GM21528 (cell line): Measurements from ENCODE around the gene TRANK1.
A peak's percentile ranks its signal among the peaks of the same experiment; 100 is the strongest.
"Not testable (repeated sequence)": the region's sequence is repeated elsewhere in the genome, so short reads cannot be mapped to it uniquely, and the experiment has no call there.

ENCODE experiments used
- ATAC-seq: cut with Tn5 transposase; IDR thresholded peaks from one replicate; pipeline ENCODE4 v1.9.1; 2021; ENCODE audit warnings: mild to moderate bottlenecking, moderate library complexity; ENCODE audit not compliant: unreplicated experiment, low FRiP score

The TRANK1 gene

DNA sequence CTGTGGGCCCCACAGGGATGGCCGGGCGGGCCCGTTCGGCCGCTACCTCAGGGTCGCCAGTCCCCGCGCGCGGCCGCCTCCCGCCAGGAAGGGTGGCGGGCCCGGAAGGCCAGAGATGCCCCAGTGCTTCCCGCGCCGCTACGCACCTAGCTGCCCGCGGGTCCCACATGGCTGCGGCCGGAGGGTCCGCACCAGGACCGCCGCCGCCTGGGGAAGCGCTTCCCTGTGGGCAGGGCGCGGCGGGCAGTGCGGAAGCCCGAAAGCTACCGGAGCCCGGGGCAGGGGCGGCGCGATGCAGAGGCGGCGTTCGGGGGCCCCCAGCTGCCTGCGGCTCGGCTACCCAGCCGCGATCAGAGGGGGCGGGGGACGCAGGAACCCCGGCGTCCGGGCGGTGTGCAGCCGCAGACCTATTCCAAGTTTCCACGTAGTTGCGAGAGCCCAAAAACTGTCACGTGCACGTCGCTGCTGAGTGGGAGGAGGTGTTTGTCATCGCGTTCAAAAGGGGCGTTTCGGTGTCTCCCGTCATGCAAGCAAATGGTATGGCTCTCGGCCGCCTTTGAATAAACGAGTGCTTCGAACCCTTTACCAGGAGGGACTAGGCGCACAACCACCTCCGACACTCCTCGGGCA is at the start of gene TRANK1:
TRANK1 (minus strand) TSS at position 414 of the 630 bp plus-strand sequence; CDS start at position 169, 245 bp downstream.
- peak; percentile 77 for ATAC-seq

DNA sequence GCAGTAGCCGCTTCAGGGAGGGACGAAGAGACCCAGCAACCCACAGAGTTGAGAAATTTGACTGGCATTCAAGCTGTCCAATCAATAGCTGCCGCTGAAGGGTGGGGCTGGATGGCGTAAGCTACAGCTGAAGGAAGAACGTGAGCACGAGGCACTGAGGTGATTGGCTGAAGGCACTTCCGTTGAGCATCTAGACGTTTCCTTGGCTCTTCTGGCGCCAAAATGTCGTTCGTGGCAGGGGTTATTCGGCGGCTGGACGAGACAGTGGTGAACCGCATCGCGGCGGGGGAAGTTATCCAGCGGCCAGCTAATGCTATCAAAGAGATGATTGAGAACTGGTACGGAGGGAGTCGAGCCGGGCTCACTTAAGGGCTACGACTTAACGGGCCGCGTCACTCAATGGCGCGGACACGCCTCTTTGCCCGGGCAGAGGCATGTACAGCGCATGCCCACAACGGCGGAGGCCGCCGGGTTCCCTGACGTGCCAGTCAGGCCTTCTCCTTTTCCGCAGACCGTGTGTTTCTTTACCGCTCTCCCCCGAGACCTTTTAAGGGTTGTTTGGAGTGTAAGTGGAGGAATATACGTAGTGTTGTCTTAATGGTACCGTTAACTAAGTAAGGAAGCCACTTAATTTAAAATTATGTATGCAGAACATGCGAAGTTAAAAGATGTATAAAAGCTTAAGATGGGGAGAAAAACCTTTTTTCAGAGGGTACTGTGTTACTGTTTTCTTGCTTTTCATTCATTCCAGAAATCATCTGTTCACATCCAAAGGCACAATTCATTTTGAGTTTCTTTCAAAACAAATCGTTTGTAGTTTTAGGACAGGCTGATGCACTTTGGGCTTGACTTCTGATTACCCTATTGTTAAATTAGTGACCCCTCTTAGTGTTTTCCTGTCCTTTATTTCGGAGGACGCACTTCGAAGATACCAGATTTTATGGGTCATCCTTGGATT is 48.8 kb upstream of the TRANK1 start, which contains the start of gene MLH1:
MLH1 (plus strand) TSS at position 193 of the 958 bp plus-strand sequence; CDS start at position 223, 30 bp downstream.
- ATAC-seq: peak; percentile 96

DNA sequence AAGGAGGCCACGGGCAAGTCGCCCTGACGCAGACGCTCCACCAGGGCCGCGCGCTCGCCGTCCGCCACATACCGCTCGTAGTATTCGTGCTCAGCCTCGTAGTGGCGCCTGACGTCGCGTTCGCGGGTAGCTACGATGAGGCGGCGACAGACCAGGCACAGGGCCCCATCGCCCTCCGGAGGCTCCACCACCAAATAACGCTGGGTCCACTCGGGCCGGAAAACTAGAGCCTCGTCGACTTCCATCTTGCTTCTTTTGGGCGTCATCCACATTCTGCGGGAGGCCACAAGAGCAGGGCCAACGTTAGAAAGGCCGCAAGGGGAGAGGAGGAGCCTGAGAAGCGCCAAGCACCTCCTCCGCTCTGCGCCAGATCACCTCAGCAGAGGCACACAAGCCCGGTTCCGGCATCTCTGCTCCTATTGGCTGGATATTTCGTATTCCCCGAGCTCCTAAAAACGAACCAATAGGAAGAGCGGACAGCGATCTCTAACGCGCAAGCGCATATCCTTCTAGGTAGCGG is 48.0 kb upstream of the TRANK1 start, which contains the start of gene EPM2AIP1:
EPM2AIP1 (minus strand) TSS at position 326 of the 520 bp plus-strand sequence; CDS start at position 272, 54 bp downstream.
- ATAC-seq: peak; percentile 89

DNA sequence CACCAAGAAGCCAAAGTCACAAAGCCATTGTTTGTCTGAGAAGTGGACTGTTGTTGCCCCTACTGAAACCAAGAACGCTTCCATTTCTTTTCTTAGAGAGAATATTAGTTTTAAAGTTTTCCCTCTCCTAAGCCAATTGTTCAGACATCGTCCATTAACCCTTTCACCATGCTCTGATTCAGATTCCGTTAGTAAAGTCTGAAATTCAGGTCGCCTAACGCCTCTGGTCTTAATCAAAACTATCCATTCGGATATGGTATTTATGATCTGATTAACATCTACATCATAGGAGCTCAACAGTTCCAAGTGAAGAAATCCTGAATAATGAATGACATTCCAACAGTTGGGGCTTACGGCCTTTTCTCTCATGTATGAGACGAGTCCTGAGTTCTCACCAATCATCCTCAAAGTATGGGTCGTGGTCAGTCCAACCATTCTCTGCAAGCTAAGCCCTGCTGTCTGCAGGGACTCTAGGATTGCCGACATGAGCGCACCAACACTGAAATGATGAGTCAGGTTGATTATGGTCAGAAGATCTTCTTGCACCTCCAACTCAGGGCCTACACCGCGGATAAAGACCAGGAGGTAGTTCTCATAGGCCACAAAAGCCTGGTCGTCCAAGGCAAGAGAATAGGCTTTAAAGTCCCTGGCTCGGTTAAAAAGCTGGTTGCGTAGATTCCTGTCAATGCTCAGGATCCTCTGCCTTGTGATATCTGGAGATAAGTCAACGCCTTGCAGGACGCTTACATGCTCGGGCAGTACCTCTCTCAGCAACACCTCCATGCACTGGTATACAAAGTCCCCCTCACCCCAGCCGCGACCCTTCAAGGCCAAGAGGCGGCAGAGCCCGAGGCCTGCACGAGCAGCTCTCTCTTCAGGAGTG is 47.3 kb upstream of the TRANK1 start:
- no peak for ATAC-seq

DNA sequence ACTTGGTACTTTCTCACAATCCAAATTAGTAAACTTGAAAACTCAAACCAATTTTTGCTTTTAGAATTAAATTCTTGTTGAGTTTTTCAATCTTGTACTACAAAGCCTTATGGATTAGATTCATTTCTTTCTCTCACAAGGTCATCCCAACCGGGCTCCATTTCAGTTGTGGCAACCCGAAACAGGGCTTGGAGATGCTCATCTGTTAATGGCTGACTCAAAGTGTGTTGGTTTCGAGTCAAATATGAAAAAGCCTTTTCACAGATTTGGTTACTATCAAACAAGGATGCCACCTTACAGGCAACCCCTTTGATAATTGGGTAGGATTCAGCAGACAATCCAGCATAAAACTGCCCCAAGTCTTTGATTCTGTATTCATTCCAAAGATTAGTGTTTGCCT is 46.3 kb upstream of the TRANK1 start:
- ATAC-seq: no peak

DNA sequence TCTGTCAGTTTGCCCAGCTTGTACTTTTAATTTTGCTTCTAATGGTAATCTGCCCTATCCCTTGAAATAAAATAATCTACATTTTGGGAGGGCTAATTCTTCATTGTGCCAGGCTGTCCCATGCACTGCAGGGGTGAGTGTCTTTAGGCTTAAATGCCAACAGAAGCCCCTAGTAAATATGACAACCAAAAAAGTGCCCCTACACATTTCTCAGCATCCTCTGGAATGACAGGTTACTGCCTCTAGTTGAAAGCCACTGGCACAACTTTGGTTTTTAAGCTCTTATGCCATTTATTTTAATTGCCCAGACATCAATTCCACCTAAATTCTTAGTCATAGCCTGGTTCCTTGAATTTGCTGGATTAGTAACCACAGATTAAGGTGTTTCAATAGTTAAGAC is 44.7 kb upstream of the TRANK1 start:
- ATAC-seq: no peak

DNA sequence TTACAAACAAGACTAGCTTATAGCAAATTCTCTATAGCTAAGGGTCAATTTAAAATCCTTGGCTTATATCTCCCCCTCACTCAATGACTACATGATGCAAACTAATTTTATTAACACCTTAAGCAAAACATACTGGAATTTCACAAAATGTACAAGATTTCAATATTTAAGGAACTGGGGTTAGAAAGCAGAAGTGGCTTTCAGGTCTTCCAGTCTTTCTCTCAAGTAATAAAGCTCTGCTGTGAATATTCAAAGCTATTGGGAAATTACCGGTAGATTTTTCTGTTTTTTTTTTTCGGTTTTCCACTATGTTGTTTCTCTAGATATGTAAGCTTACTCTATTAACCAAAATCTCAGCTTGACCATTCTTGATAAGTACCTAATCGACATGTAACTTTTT is 44.2 kb upstream of the TRANK1 start:
- ATAC-seq: no peak

DNA sequence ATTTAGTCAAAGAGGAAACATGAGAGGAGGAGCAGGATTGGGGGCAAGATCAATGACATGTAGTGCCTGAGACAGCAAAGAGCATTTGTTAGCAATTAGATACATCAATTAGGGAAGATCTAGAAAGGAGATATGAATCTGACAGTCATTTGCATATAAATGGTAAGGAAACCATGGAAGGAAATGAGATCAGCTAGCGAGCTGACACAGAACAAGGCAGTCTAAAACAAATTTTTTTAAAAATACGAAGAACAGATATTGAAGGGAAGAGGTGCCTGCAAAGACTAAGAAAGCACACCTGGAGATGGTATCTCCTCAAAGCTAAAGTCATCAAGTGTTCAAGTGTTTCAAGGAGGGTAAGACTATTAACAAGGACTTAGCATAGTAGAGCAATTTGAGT is 43.5 kb upstream of the TRANK1 start:
- ATAC-seq: no peak

DNA sequence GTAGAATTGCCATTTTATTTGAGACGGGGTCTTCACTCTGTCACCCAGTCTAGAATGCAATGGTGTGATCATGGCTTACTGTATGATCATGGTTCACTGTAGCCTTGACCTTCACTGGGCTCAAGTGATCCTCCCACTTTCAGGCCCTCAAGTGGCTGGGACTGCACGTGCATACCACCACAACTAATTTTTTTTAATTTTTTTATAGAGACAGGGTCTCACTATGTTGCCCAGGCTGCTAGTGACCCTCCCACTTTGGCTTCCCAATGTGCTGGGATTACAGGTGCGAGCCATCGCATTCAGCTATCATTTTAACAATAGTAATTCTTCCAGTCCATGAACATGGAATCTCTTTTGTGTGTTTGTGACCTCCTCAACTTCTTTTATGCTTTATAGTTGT is 36.2 kb upstream of the TRANK1 start:
- no peak for ATAC-seq

DNA sequence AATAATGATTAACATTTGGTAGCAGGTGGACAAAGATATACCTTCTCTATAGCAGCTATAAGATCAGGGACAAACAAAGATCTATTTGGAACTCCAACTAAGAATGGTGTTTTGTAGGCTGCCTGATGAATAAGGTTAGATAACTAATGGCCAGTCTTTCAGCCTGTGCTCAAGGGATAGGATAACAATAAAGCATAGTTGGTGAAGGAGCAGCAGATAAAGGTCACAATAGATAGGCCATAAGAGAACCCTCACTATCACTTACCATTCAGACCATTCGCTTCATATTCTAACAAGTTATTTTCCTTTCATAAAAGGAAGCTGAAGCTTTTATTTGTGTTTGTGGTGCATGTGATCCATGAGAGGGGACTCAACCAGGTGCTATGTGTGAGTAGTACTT is 28.3 kb upstream of the TRANK1 start:
- ATAC-seq: no peak

DNA sequence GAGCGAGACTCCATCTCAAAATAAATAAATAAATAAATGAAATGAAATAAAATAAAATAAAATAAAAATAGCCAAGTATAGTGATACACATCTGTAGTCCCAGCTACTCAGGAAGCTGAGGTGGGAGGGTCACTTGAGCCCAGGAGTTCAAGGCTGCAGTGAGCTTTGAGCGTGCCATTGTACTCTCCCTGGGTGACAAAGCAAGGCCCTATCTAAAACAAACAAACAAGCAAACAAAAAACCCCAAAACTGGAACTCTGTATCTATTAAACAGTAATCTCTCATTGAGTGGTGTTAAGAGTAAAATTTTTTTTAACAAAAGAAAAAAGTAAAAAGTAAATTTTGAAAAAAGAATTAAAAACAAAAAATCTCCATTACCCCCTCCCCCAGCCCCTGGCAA is 27.3 kb upstream of the TRANK1 start:
- ATAC-seq: no peak

DNA sequence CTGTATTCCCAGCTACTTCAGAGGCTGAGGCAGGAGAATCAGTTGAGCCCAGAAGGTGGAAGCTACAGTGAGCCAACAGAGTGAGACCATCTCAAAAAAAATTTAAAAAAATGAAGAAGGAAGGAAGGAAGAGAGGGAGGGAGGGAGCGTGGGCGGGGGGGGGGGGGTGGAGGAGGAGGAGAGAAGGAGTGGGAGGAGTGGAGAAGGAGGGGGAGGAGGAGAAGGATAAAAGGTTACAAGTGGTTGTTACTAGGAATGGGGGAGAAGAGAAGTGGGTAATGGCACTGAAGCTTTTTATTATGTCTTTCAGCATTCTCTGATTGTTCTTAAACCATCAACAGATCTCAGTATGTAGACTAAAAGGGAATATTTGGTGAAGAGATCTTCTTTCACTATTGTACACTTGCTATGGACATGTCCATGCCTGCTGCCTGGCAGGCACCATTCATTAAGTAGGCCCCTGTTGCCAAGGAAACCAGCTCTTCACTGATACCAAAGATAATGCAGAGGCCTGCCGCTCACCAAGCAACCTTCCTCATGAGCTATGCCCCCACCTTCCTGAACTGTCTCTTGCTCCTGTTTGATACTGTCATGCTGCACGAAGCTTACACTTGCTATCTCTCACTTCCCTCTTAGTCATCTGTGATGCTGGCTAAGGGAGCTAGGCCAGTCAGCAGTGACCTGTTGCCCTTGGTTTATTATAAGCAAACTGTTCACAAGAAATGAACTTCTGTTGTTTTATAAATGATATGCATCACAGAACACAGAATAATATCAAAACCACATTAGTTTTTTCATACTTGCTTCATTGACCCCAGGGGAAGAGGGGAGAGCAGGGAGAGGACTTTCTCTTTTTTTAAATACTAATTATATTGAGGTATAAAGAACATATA is 24.9 kb upstream of the TRANK1 start:
- peak; percentile 96 for ATAC-seq

DNA sequence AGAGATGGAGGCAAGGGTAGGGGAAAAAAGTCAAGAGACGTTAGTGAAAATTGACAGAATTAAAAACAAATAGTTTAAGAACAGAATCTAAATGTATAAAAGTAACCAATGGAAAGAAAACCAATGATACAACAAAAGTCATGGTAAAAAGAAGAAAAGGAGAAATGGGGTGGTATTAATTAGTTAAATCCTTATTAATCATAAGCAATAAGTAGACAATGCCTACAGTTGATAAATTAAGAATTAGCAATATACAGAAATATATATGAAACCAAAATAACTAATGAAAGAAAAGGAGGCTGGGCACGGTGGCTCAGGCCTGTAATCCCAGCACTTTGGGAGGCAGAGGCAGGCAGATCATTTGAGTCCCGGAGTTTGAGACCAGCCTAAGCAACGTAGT is 24.2 kb upstream of the TRANK1 start:
- ATAC-seq: no peak

DNA sequence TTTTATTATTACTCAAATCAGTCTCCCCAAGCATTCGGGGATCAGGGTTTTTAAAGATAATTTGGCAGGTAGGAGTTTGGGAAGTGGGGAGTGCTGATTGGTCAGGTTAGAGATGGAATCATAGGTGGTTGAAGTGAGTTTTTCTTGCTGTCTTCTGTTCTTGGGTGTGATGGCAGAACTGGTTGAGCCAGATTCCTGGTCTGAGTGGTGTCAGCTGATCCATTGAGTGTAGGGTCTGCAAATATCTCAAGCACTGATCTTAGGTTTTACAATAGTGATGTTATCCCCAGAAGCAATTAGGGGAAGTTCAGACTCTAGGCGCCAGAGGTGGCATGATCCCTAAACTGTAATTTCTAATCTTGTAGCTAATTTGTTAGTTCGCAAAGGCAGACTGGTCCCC is 20.6 kb upstream of the TRANK1 start:
- ATAC-seq: no peak

DNA sequence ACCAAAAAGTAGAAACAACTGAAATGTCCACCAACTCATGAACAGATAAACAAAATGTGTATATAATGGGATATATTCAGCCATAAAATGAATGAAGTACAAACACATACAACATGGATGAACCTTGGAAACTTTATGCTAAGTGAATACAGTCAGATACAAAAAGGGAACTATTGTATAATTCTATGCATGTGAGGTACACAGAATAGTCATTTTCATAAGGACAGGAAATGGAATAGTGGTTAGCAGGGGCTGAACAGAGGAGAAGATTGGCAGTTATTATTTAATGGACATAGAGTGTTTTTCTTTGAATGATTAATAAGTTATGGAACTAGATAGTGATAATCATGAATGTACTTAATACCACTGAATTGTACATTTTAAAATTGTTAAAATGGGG is 20.0 kb upstream of the TRANK1 start:
- ATAC-seq: no peak

DNA sequence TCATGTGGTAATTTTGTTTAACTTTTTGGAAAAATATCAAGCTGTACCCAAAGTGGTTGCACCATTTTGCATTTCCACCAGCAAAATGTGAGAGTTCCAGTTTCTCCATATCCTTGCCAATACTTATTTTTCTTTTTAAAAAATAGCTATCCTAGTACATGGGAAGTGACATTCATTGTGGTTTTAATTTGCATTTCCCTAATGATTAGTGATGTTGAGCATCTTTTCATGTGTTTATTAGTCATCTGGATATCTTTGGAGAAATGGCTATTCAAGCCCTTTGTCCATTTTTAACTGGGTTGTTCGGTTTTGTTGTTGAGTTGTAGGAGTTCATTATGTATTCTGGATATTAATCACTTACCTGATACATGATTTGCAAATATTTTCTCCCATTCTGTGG is 19.5 kb upstream of the TRANK1 start:
- no peak for ATAC-seq

DNA sequence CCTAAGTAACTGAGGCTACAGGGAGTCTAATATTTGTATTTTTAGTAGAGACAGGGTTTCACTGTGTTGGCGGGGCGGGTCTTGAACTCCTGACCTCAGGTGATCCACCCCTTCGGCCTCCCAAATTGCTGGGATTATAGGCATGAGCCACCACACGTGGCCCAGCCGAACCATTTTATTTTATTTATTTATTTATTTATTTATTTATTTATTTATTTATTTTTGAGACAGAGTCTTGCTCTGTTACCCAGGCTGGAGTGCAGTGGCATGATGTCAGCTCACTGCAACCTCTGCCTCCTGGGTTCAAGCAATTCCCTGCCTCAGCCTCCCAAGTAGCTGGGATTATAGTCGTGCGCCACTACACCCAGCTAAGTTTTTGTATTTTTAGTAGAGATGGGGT is 18.2 kb upstream of the TRANK1 start:
- ATAC-seq: not testable (repeated sequence)

DNA sequence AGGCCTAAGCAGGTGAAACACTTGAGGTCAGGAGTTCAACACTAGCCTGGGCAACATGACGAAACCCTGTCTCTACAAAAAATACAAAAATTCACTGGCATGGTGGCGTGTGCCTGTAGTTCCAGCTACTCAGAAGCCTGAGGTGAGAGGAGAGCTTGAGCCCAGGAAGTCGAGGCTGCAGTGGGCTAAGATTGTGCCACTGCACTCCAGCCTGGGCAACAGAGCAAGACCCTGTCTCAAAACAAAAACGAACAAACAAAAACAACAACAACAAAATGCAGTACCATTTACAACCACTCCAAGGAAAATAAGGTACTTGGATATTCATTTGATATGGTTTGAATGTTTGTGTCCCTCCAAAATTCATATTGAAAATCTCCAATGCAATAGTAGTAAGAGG is 15.6 kb upstream of the TRANK1 start:
- no peak for ATAC-seq

DNA sequence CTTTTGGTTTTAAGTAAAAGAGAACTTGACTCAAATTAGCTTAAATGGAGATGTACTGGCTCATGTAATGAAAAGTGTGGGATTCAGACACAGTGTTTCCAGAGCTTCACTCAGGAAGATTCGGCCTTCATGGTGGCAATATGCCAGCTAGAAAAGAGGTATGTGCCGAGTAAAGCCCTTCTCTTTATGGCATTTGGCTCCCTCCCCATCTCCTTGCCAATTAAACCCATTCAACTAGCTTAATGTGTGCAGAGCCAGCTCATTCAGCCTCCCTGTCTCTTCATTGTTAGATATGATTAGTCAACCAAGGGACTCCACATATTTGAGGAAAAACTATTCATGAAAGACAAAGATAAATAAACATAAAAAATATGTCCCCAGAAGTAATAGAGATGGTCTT is 15.0 kb upstream of the TRANK1 start:
- no peak for ATAC-seq
